Measurements from ENCODE around the gene JADE2. TPM values are rescaled to one million over a fixed set of nuclear protein-coding genes. Genes with fewer than 3 reads are reported as not detected.

Gene JADE2
- total and polyA plus RNA-seq, 5 donors = 18.6 to 51.6 (median 46.9) TPM

- ATAC-seq (no peak), DNase-seq (peak in 1 of 3 donors; percentile 4)
- WGBS = 20% methylated on average over 13 of the region's 13 CpGs
- H3K4me1 ChIP-seq (ENCODE audit: control insufficient read depth, insufficient read depth, low read length) = peaks cover 8% of the 10 kb centered on the region
- H3K27ac ChIP-seq (ENCODE audit: low read length) = peak overlapping the region; percentile 100
- intact Hi-C loops (cut with DNase I) = loop anchor here (2.0 to 10.0 kb wide), 5 partner anchors 56 to 111 kb away; partner anchors contain the start of gene CDKN2AIPNL (in 1 of the 4)
- peak overlapping the region; percentile 95 for H3K4me3 ChIP-seq (ENCODE audit: low read length)
- no peaks in the 10 kb centered on the region for H3K9me3 ChIP-seq (ENCODE audit: control insufficient read depth, low read length)
- no peaks in the 10 kb centered on the region for H3K27me3 ChIP-seq (ENCODE audit: control insufficient read depth, insufficient read depth)
These were observed 1.8 kb upstream of the JADE2 start for GRCh38 chr5:134523543-134524271.

GRCh38 chr5:134524272-134524825, 1.1 kb upstream of the JADE2 start:
- no peaks in the 10 kb centered on the region for H3K27me3 ChIP-seq (ENCODE audit: control insufficient read depth, insufficient read depth)

GRCh38 chr5:134525683-134526482, 413 bp downstream of the JADE2 start:
- ATAC-seq (peak in 1 of 2 donors; percentile 6), DNase-seq (peak; percentile 82 to 92 (median 89))
- Histone ChIP-seq H3K27me3 (ENCODE audit: control insufficient read depth, insufficient read depth) (no peaks in the 10 kb centered on the region), H3K4me1 (ENCODE audit: control insufficient read depth, insufficient read depth, low read length) (peaks cover 17% of the 10 kb centered on the region), H3K9me3 (ENCODE audit: control insufficient read depth, low read length) (no peaks in the 10 kb centered on the region), H3K4me3 (ENCODE audit: low read length) (peak overlapping the region; percentile 95), H3K27ac (ENCODE audit: low read length) (peak overlapping the region; percentile 94)
- WGBS = under 1% methylated on average over 84 of the region's 84 CpGs
- intact Hi-C loops (cut with DNase I) = loop anchor here (2.0 to 10.0 kb wide), 6 partner anchors 51 to 114 kb away; partner anchors contain the start of gene CDKN2AIPNL (in 2 of the 4)

More at GRCh38 chr5:134524272-134524825, 1.1 kb upstream of the JADE2 start:
- DNase-seq = peak; percentile 90 to 95 (median 94)
- ATAC-seq = peak; percentile 57 to 58
- Histone ChIP-seq H3K4me1 (ENCODE audit: control insufficient read depth, insufficient read depth, low read length) (peaks cover 8% of the 10 kb centered on the region), H3K27ac (ENCODE audit: low read length) (peak overlapping the region; percentile 100), H3K9me3 (ENCODE audit: control insufficient read depth, low read length) (no peaks in the 10 kb centered on the region), H3K4me3 (ENCODE audit: low read length) (peak overlapping the region; percentile 95)
- WGBS = under 1% methylated on average over 40 of the region's 40 CpGs
- intact Hi-C loops (cut with DNase I) = loop anchor here (2.0 to 10.0 kb wide), 5 partner anchors 57 to 112 kb away; partner anchors contain the start of gene CDKN2AIPNL (in 1 of the 4)

GRCh38 chr5:134526483-134527155, 1.1 kb downstream of the JADE2 start:
- intact Hi-C loops (cut with DNase I) = loop anchor here in 3 of 4 donors (5.0 to 10.0 kb wide), 4 partner anchors 51 to 114 kb away; partner anchors contain the start of gene CDKN2AIPNL (in 2 of the 3)
- ATAC-seq (peak; percentile 22 to 36), DNase-seq (peak; percentile 84 to 93 (median 92))
- WGBS = under 1% methylated on average over 61 of the region's 61 CpGs
- no peaks in the 10 kb centered on the region for H3K27me3 ChIP-seq (ENCODE audit: control insufficient read depth, insufficient read depth)
- H3K4me1 ChIP-seq (ENCODE audit: control insufficient read depth, insufficient read depth, low read length) = peaks cover 20% of the 10 kb centered on the region
- H3K4me3 ChIP-seq (ENCODE audit: low read length) = peak overlapping the region; percentile 95
- no peaks in the 10 kb centered on the region for H3K9me3 ChIP-seq (ENCODE audit: control insufficient read depth, low read length)
- H3K27ac ChIP-seq (ENCODE audit: low read length) = peak overlapping the region; percentile 94

- Histone ChIP-seq H3K27ac (ENCODE audit: low read length) (peak overlapping the region; percentile 94), H3K4me3 (ENCODE audit: low read length) (peak overlapping the region; percentile 95), H3K4me1 (ENCODE audit: control insufficient read depth, insufficient read depth, low read length) (peaks cover 26% of the 10 kb centered on the region), H3K9me3 (ENCODE audit: control insufficient read depth, low read length) (no peaks in the 10 kb centered on the region), H3K27me3 (ENCODE audit: control insufficient read depth, insufficient read depth) (no peaks in the 10 kb centered on the region)
- peak; percentile 66 to 72 for ATAC-seq
- WGBS = 1% methylated on average over 57 of the region's 57 CpGs
- intact Hi-C loops (cut with DNase I) = loop anchor here in 3 of 4 donors (5.0 to 10.0 kb wide), 4 partner anchors 50 to 115 kb away; partner anchors contain the start of gene CDKN2AIPNL (in 2 of the 3)
- peak; percentile 92 to 96 (median 96) for DNase-seq
These were observed 1.9 kb downstream of the JADE2 start for GRCh38 chr5:134527156-134527960.

- ATAC-seq = no peak
- peak overlapping the region; percentile 94 for H3K27ac ChIP-seq (ENCODE audit: low read length)
- intact Hi-C loops (cut with DNase I) = loop anchor here in 3 of 4 donors (5.0 to 10.0 kb wide), 4 partner anchors 49 to 116 kb away; partner anchors contain the start of gene CDKN2AIPNL (in 2 of the 3)
- peak overlapping the region; percentile 95 for H3K4me3 ChIP-seq (ENCODE audit: low read length)
- 32% methylated on average over 14 of the region's 14 CpGs for whole genome bisulfite sequencing
- no peaks in the 10 kb centered on the region for H3K27me3 ChIP-seq (ENCODE audit: control insufficient read depth, insufficient read depth)
- no peaks in the 10 kb centered on the region for H3K9me3 ChIP-seq (ENCODE audit: control insufficient read depth, low read length)
- DNase-seq = peak; percentile 28 to 58 (median 58)
- H3K4me1 ChIP-seq (ENCODE audit: control insufficient read depth, insufficient read depth, low read length) = peaks cover 32% of the 10 kb centered on the region
These were observed 2.5 kb downstream of the JADE2 start for GRCh38 chr5:134527961-134528424.

- 72% methylated on average over 4 of the region's 4 CpGs for WGBS
- Histone ChIP-seq H3K27ac (ENCODE audit: low read length) (no peak overlapping the region), H3K27me3 (ENCODE audit: control insufficient read depth, insufficient read depth) (no peaks in the 10 kb centered on the region), H3K4me1 (ENCODE audit: control insufficient read depth, insufficient read depth, low read length) (peaks cover 33% of the 10 kb centered on the region), H3K4me3 (ENCODE audit: low read length) (no peak overlapping the region), H3K9me3 (ENCODE audit: control insufficient read depth, low read length) (no peaks in the 10 kb centered on the region)
- no peak for ATAC-seq
- peak in 1 of 3 donors; percentile 16 for DNase-seq
- intact Hi-C loops (cut with DNase I) = loop anchor here in 3 of 4 donors (5.0 to 10.0 kb wide), 4 partner anchors 49 to 116 kb away; partner anchors contain the start of gene CDKN2AIPNL (in 2 of the 3)
These were observed 3.1 kb downstream of the JADE2 start for GRCh38 chr5:134528556-134528955.

GRCh38 chr5:134529460-134529859, 4.0 kb downstream of the JADE2 start:
- H3K27ac ChIP-seq (ENCODE audit: low read length) = no peak overlapping the region
- H3K9me3 ChIP-seq (ENCODE audit: control insufficient read depth, low read length) = no peaks in the 10 kb centered on the region
- ATAC-seq = no peak
- no peak for DNase-seq
- H3K4me1 ChIP-seq (ENCODE audit: control insufficient read depth, insufficient read depth, low read length) = peaks cover 42% of the 10 kb centered on the region
- no peak overlapping the region for H3K4me3 ChIP-seq (ENCODE audit: low read length)
- 91% methylated on average over 6 of the region's 6 CpGs for WGBS
- intact Hi-C loops (cut with DNase I) = loop anchor here in 3 of 4 donors (5.0 to 10.0 kb wide), 4 partner anchors 48 to 117 kb away; partner anchors contain the start of gene CDKN2AIPNL (in 2 of the 3)
- no peaks in the 10 kb centered on the region for H3K27me3 ChIP-seq (ENCODE audit: control insufficient read depth, insufficient read depth)

- intact Hi-C loops (cut with DNase I) = loop anchor here in 1 of 4 donors (5.0 kb wide), 1 partner anchor 37 kb away; no protein-coding TSS in a partner anchor
- H3K27me3 ChIP-seq (ENCODE audit: control insufficient read depth, insufficient read depth) = no peaks in the 10 kb centered on the region
- peaks cover 47% of the 10 kb centered on the region for H3K4me1 ChIP-seq (ENCODE audit: control insufficient read depth, insufficient read depth, low read length)
- H3K9me3 ChIP-seq (ENCODE audit: control insufficient read depth, low read length) = no peaks in the 10 kb centered on the region
- DNase-seq (peak; percentile 80 to 88 (median 88)), ATAC-seq (peak; percentile 35 to 39)
- WGBS = 48% methylated on average over 8 of the region's 8 CpGs
- H3K27ac ChIP-seq (ENCODE audit: low read length) = peak overlapping the region; percentile 89
- H3K4me3 ChIP-seq (ENCODE audit: low read length) = no peak overlapping the region
These were observed 5.0 kb downstream of the JADE2 start for GRCh38 chr5:134530301-134531077.

All from right cardiac atrium (tissue), 5 donors.